NK-92 treated with Interleukin-12 subunit alpha and Interleukin-12 subunit beta, amount 100 ng/mL, for 24 hours (cell line): ENCODE results near the gene RELB.

Experiments used
- DNase-seq: peaks from one replicate; lab custom pipeline; 2025; lab: John Stamatoyannopoulos, UW

Gene RELB

GRCh38 chr19:45059258-45059965, 58.1 kb downstream of the RELB start:
- DNase-seq, result peak; percentile 54

- DNase-seq, result no peak
These were observed 60.7 kb downstream of the RELB start for GRCh38 chr19:45061965-45062364.

GRCh38 chr19:45063851-45064801, 62.9 kb downstream of the RELB start:
- no peak for DNase-seq

GRCh38 chr19:45066921-45067661, 65.8 kb downstream of the RELB start:
- no peak for DNase-seq

- no peak for DNase-seq
These were observed 66.8 kb downstream of the RELB start for GRCh38 chr19:45068041-45068440.

- no peak for DNase-seq
These were observed 67.8 kb downstream of the RELB start for GRCh38 chr19:45069056-45069455.

GRCh38 chr19:45070214-45070613, 69.0 kb downstream of the RELB start:
- no peak for DNase-seq

- no peak for DNase-seq
These were observed 69.7 kb downstream of the RELB start for GRCh38 chr19:45070861-45071544.

- DNase-seq, result no peak
These were observed 70.3 kb downstream of the RELB start for GRCh38 chr19:45071545-45071938.

GRCh38 chr19:45071969-45072790, 70.9 kb downstream of the RELB start:
- no peak for DNase-seq

- no peak for DNase-seq
These were observed 73.6 kb downstream of the RELB start for GRCh38 chr19:45074744-45075300.

- peak; percentile 81 for DNase-seq
These were observed 74.2 kb downstream of the RELB start for GRCh38 chr19:45075301-45076028.

- DNase-seq, result peak; percentile 73
These were observed 75.0 kb downstream of the RELB start, which contains the start of gene ZNF296 for GRCh38 chr19:45076029-45076850. Gene ZNF296, minus strand, starts transcription at chr19:45076478. Its CDS starts 105 bp downstream, at chr19:45076373.

- DNase-seq, result no peak
These were observed 75.8 kb downstream of the RELB start for GRCh38 chr19:45076851-45077730.

GRCh38 chr19:45078390-45079062, 77.3 kb downstream of the RELB start:
- no peak for DNase-seq

GRCh38 chr19:45079063-45079910, 78.0 kb downstream of the RELB start, which contains the start of gene GEMIN7:
Gene GEMIN7, plus strand, starts transcription at chr19:45079260. Its CDS starts 10,855 bp downstream, at chr19:45090115.
- peak; percentile 70 for DNase-seq
